GM18511 (cell line): ENCODE measurements around the gene NT5C1A.

Experiments
- ATAC-seq: cut with Tn5 transposase; IDR thresholded peaks from one replicate; pipeline ENCODE4 v1.9.1; 2021; ENCODE audit warnings: mild to moderate bottlenecking, moderate library complexity; ENCODE audit not compliant: unreplicated experiment

Gene NT5C1A

GRCh38 chr1:39613250-39613649, 58.7 kb downstream of the NT5C1A start:
- no peak for ATAC-seq

DNA sequence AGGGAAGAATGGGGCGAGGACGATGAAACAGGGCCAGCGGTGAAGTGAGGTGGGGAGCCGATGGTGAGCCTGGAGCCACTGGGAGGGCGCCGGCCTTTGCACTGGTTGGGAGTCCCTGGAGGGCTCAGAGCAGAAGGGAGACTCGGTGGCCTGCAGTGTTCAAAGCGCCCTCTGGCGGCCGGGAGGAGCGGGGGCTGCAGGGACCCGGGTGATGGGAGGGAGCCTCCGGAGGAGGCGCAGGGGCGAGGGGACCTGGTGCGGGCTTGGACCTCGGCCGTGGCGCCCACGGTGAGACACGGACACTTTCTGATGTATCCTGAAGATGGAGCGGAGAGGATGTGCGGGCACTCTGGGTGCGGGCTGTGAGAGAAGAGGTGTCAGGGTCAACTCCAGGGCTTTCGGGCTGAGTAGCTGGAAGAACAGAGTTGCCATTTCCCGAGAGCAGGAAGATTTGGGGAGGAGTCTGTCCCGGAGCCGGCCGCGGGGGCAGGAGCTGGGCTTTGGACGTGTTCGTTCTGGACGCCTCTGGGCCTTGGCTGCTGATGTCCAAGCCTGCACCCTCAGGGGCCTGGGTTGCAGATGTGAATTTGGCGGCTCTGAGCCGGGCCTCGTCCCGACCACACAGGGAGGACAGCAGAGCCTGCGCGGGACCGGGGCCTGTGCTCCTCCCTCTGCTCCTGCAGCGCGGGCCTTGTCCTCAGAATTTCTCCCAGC, 62.1 kb downstream of the NT5C1A start:
- ATAC-seq = no peak
